ENCODE results near the gene MDM1. TPM values are rescaled to one million over a fixed set of nuclear protein-coding genes. Genes with fewer than 3 reads are reported as not detected.

The MDM1 gene
- total RNA-seq, 1 experiment from 2014 or later, result 10.6 TPM

GRCh38 chr12:68286396-68286795 lies 45.8 kb downstream of the MDM1 start:
- no peaks in the 10 kb centered on the region for H3K27me3 Mint-ChIP-seq (ENCODE audit: low read depth)
- peaks cover 0 to under 1% of the 10 kb centered on the region in 2 experiments; a peak in 2 of 4 replicates for H3K4me1 Mint-ChIP-seq
- Histone ChIP-seq H3K14ac (ENCODE audit: insufficient read depth, low read length) (no peak overlapping the region), H3K27ac (ENCODE audit: insufficient read length, low read depth, low read length) (no peak overlapping the region), H2BK20ac (ENCODE audit: low read depth, low read length, poor library complexity, severe bottlenecking) (no peak overlapping the region), H3K23ac (ENCODE audit: insufficient read length, low read depth, low read length) (no peak overlapping the region), H4K8ac (replicated peaks; ENCODE audit: insufficient read length, low read depth, low read length) (no peak overlapping the region), H4K91ac (ENCODE audit: insufficient read length, low read depth, low read length) (no peak overlapping the region), H2BK120ac (ENCODE audit: low read depth, low read length, poor library complexity, severe bottlenecking) (no peak overlapping the region), H3K9ac (ENCODE audit: extremely low read depth, insufficient read length, low read length) (no peak overlapping the region), H3K4me2 (ENCODE audit: insufficient read depth, insufficient read length, low read length) (no peak overlapping the region), H3K56ac (ENCODE audit: insufficient read length, low read depth, low read length) (no peak overlapping the region), H2BK15ac (ENCODE audit: low read depth, low read length) (no peak overlapping the region), H3K18ac (ENCODE audit: insufficient read length, low read depth, low read length) (no peak overlapping the region), H3T11ph (ENCODE audit: low read length) (no peak overlapping the region), H4K20me1 (ENCODE audit: control insufficient read depth, insufficient read depth, insufficient read length) (no peaks in the 10 kb centered on the region), H2AK5ac (ENCODE audit: insufficient read length, low read length) (no peak overlapping the region), H3K9me3 (ENCODE audit: control insufficient read depth, low read depth, low read length) (no peaks in the 10 kb centered on the region), H2BK12ac (ENCODE audit: insufficient read length, low read depth, low read length) (no peak overlapping the region), H2AFZ (ENCODE audit: low read length) (no peak overlapping the region), H3K79me1 (ENCODE audit: insufficient read depth, low read depth, low read length, poor library complexity, severe bottlenecking) (no peaks in the 10 kb centered on the region), H3K79me2 (ENCODE audit: insufficient read depth, low read length) (no peaks in the 10 kb centered on the region), H2BK5ac (ENCODE audit: insufficient read length, low read length) (no peak overlapping the region), H3K23me2 (ENCODE audit: insufficient read length, low read depth, low read length, poor library complexity, severe bottlenecking) (no peaks in the 10 kb centered on the region), H3K4ac (ENCODE audit: low read depth, low read length) (no peak overlapping the region), H4K5ac (ENCODE audit: insufficient read length, low read depth, low read length) (no peak overlapping the region), H3K27me3 (ENCODE audit: insufficient read depth, low read length) (no peaks in the 10 kb centered on the region), H3K4me1 (ENCODE audit: insufficient read depth, low read length) (no peaks in the 10 kb centered on the region)
- no peak for DNase-seq
- no CpG with 5 or more reads among the region's 4 CpGs for WGBS (ENCODE audit: extremely low coverage, insufficient read length, low lambda C conversion rate)
- no peaks in the 10 kb centered on the region for H3K36me3 Mint-ChIP-seq (ENCODE audit: insufficient read depth in 1 of 3, low read depth in 3 of 3)
- no peak overlapping the region for H3K4me3 Mint-ChIP-seq
- H3K9me3 Mint-ChIP-seq, result no peaks in the 10 kb centered on the region
- H3K27ac Mint-ChIP-seq, result no peak overlapping the region
- no peak for TF ChIP-seq CTCF (conservative IDR thresholded peaks at IDR 0.05)

All from H9 (cell line).